Measurements from ENCODE around the gene CRYGB.

GRCh38 chr2:208142925-208143799 is 2.8 kb downstream of the CRYGB start:
- TF ChIP-seq, protein P1, sequence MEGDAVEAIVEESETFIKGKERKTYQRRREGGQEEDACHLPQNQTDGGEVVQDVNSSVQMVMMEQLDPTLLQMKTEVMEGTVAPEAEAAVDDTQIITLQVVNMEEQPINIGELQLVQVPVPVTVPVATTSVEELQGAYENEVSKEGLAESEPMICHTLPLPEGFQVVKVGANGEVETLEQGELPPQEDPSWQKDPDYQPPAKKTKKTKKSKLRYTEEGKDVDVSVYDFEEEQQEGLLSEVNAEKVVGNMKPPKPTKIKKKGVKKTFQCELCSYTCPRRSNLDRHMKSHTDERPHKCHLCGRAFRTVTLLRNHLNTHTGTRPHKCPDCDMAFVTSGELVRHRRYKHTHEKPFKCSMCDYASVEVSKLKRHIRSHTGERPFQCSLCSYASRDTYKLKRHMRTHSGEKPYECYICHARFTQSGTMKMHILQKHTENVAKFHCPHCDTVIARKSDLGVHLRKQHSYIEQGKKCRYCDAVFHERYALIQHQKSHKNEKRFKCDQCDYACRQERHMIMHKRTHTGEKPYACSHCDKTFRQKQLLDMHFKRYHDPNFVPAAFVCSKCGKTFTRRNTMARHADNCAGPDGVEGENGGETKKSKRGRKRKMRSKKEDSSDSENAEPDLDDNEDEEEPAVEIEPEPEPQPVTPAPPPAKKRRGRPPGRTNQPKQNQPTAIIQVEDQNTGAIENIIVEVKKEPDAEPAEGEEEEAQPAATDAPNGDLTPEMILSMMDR (IDR thresholded peaks at IDR 0.05; ENCODE audit: poor library complexity, severe bottlenecking): no peak
- TF ChIP-seq EZH2 (IDR thresholded peaks at IDR 0.05; ENCODE audit: borderline replicate concordance, insufficient read depth, low read length, poor library complexity, severe bottlenecking) (no peak), TAF1 (IDR thresholded peaks at IDR 0.05; ENCODE audit: low read depth) (no peak)

Data from neural cell (in vitro differentiated cells).